ENCODE data around the gene KIAA0408. TPM values are rescaled to one million over a fixed set of nuclear protein-coding genes. Genes with fewer than 3 reads are reported as not detected.

KIAA0408 gene
- total and polyA plus RNA-seq, 7 experiments from 2014 or later: 0.14 to 11.3 (median 1.6) TPM; not detected in 1

GRCh38 chr6:127447780-127448179 is 11.4 kb downstream of the KIAA0408 start:
- H3K36me3 Mint-ChIP-seq: peaks cover 0 to 20% (median 11%) of the 10 kb centered on the region in 5 donors
- Histone ChIP-seq H3K4me3 (ENCODE audit: low read length) (no peak overlapping the region), H3K36me3 (ENCODE audit: control insufficient read depth in 2 of 3, insufficient read depth in 3 of 3, low read length in 3 of 3) (no peaks in the 10 kb centered on the region), H3K27ac (ENCODE audit: low read depth, low read length) (no peak overlapping the region), H3K27me3 (ENCODE audit: control insufficient read depth in 2 of 2, insufficient read depth in 2 of 2, low read length in 2 of 2) (no peaks in the 10 kb centered on the region), H3K9me3 (ENCODE audit: control insufficient read depth in 2 of 3, low read length in 3 of 3) (no peaks in the 10 kb centered on the region), H3K4me1 (ENCODE audit: control insufficient read depth in 2 of 2, insufficient read depth in 2 of 2, low read length in 2 of 2) (no peaks in the 10 kb centered on the region)
- intact Hi-C loops (cut with micrococcal nuclease): no loop called here
- ChIA-PET CTCF (no interaction called here), POLR2A (no interaction called here)
- peaks cover 0 to 2% (median 0%) of the 10 kb centered on the region in 7 donors for H3K4me1 Mint-ChIP-seq
- no peak overlapping the region for H3K4me3 Mint-ChIP-seq
- no peaks in the 10 kb centered on the region for H3K9me3 Mint-ChIP-seq
- ATAC-seq (no peak), DNase-seq (no peak)
- H3K27me3 Mint-ChIP-seq: no peaks in the 10 kb centered on the region
- no peak overlapping the region for H3K27ac Mint-ChIP-seq

- no peaks in the 10 kb centered on the region for H3K4me1 ChIP-seq (ENCODE audit: control insufficient read depth in 2 of 2, insufficient read depth in 2 of 2, low read length in 2 of 2)
- H3K9me3 ChIP-seq (ENCODE audit: control insufficient read depth in 2 of 3, low read length in 3 of 3): no peaks in the 10 kb centered on the region
- intact Hi-C loops (cut with micrococcal nuclease): no loop called here
- POLR2A ChIA-PET: no interaction called here
- ATAC-seq (no peak), DNase-seq (no peak)
- H3K36me3 ChIP-seq (ENCODE audit: control insufficient read depth in 2 of 3, insufficient read depth in 3 of 3, low read length in 3 of 3): no peaks in the 10 kb centered on the region
- CTCF ChIA-PET: interaction anchor here (0.6 kb wide), 1 partner anchor 25 kb away, joined by 3 read pairs; no protein-coding TSS in a partner anchor
- H3K27me3 ChIP-seq (ENCODE audit: control insufficient read depth in 2 of 2, insufficient read depth in 2 of 2, low read length in 2 of 2): no peaks in the 10 kb centered on the region
- H3K36me3 Mint-ChIP-seq: peaks cover 0 to 20% (median 11%) of the 10 kb centered on the region in 5 donors
- H3K27me3 Mint-ChIP-seq: peaks cover 0 to under 1% (median 0%) of the 10 kb centered on the region in 5 donors
- H3K27ac Mint-ChIP-seq: no peak overlapping the region
- H3K4me3 Mint-ChIP-seq: no peak overlapping the region
- peaks cover 0 to 2% (median 0%) of the 10 kb centered on the region in 7 donors for H3K4me1 Mint-ChIP-seq
- H3K9me3 Mint-ChIP-seq: no peaks in the 10 kb centered on the region
- H3K4me3 ChIP-seq (ENCODE audit: low read length): no peak overlapping the region
- no peak overlapping the region for H3K27ac ChIP-seq (ENCODE audit: low read depth, low read length)
Measured at GRCh38 chr6:127446356-127446755, 12.8 kb downstream of the KIAA0408 start.

GRCh38 chr6:127441881-127442280 is 17.3 kb downstream of the KIAA0408 start:
- Mint-ChIP-seq H3K27me3 (peaks cover 0 to 16% (median 5%) of the 10 kb centered on the region in 5 donors), H3K9me3 (no peaks in the 10 kb centered on the region), H3K27ac (no peak overlapping the region), H3K4me1 (peaks cover 0 to 2% (median 0%) of the 10 kb centered on the region in 7 donors), H3K36me3 (peaks cover 0 to 5% (median 2%) of the 10 kb centered on the region in 5 donors), H3K4me3 (no peak overlapping the region)
- intact Hi-C loops (cut with micrococcal nuclease): no loop called here
- no peak overlapping the region for H3K4me3 ChIP-seq (ENCODE audit: low read length)
- H3K27me3 ChIP-seq (ENCODE audit: control insufficient read depth in 2 of 2, insufficient read depth in 2 of 2, low read length in 2 of 2): no peaks in the 10 kb centered on the region
- DNase-seq (no peak), ATAC-seq (no peak)
- no peaks in the 10 kb centered on the region for H3K9me3 ChIP-seq (ENCODE audit: control insufficient read depth in 2 of 3, low read length in 3 of 3)
- no peaks in the 10 kb centered on the region for H3K4me1 ChIP-seq (ENCODE audit: control insufficient read depth in 2 of 2, insufficient read depth in 2 of 2, low read length in 2 of 2)
- no peak overlapping the region for H3K27ac ChIP-seq (ENCODE audit: low read depth, low read length)
- CTCF ChIA-PET: no interaction called here
- H3K36me3 ChIP-seq (ENCODE audit: control insufficient read depth in 2 of 3, insufficient read depth in 3 of 3, low read length in 3 of 3): no peaks in the 10 kb centered on the region
- POLR2A ChIA-PET: interaction anchor here (0.7 kb wide), 1 partner anchor 1829 kb away, joined by 3 read pairs; no protein-coding TSS in a partner anchor

- POLR2A ChIA-PET: no interaction called here
- Mint-ChIP-seq H3K4me1 (no peaks in the 10 kb centered on the region), H3K27ac (no peak overlapping the region), H3K36me3 (peaks cover 0 to 5% (median 0%) of the 10 kb centered on the region in 5 donors), H3K9me3 (no peaks in the 10 kb centered on the region), H3K27me3 (peaks cover 0 to 21% (median 5%) of the 10 kb centered on the region in 5 donors), H3K4me3 (no peak overlapping the region)
- intact Hi-C loops (cut with micrococcal nuclease): no loop called here
- H3K27me3 ChIP-seq (ENCODE audit: control insufficient read depth in 2 of 2, insufficient read depth in 2 of 2, low read length in 2 of 2): no peaks in the 10 kb centered on the region
- no peak overlapping the region for H3K4me3 ChIP-seq (ENCODE audit: low read length)
- no peaks in the 10 kb centered on the region for H3K9me3 ChIP-seq (ENCODE audit: control insufficient read depth in 2 of 3, low read length in 3 of 3)
- H3K27ac ChIP-seq (ENCODE audit: low read depth, low read length): no peak overlapping the region
- no peaks in the 10 kb centered on the region for H3K36me3 ChIP-seq (ENCODE audit: control insufficient read depth in 2 of 3, insufficient read depth in 3 of 3, low read length in 3 of 3)
- no peak for DNase-seq
- H3K4me1 ChIP-seq (ENCODE audit: control insufficient read depth in 2 of 2, insufficient read depth in 2 of 2, low read length in 2 of 2): no peaks in the 10 kb centered on the region
- CTCF ChIA-PET: no interaction called here
- no peak for ATAC-seq
Measured at GRCh38 chr6:127439718-127440117, 19.5 kb downstream of the KIAA0408 start.

- H3K36me3 Mint-ChIP-seq: no peaks in the 10 kb centered on the region
- ChIA-PET CTCF (no interaction called here), POLR2A (no interaction called here)
- ATAC-seq: no peak
- H3K9me3 Mint-ChIP-seq: no peaks in the 10 kb centered on the region
- Histone ChIP-seq H3K9me3 (ENCODE audit: control insufficient read depth in 2 of 3, low read length in 3 of 3) (no peaks in the 10 kb centered on the region), H3K27ac (ENCODE audit: low read depth, low read length) (no peak overlapping the region), H3K27me3 (ENCODE audit: control insufficient read depth in 2 of 2, insufficient read depth in 2 of 2, low read length in 2 of 2) (no peaks in the 10 kb centered on the region), H3K36me3 (ENCODE audit: control insufficient read depth in 2 of 3, insufficient read depth in 3 of 3, low read length in 3 of 3) (no peaks in the 10 kb centered on the region), H3K4me3 (ENCODE audit: low read length) (no peak overlapping the region), H3K4me1 (ENCODE audit: control insufficient read depth in 2 of 2, insufficient read depth in 2 of 2, low read length in 2 of 2) (no peaks in the 10 kb centered on the region)
- intact Hi-C loops (cut with micrococcal nuclease): no loop called here
- peaks cover 0 to 21% (median 5%) of the 10 kb centered on the region in 5 donors for H3K27me3 Mint-ChIP-seq
- no peak overlapping the region for H3K27ac Mint-ChIP-seq
- DNase-seq: no peak
- H3K4me3 Mint-ChIP-seq: no peak overlapping the region
- H3K4me1 Mint-ChIP-seq: no peaks in the 10 kb centered on the region
Measured at GRCh38 chr6:127436578-127437110, 22.5 kb downstream of the KIAA0408 start.

- H3K4me1 ChIP-seq (ENCODE audit: control insufficient read depth in 2 of 2, insufficient read depth in 2 of 2, low read length in 2 of 2): no peaks in the 10 kb centered on the region
- no peaks in the 10 kb centered on the region for H3K9me3 ChIP-seq (ENCODE audit: control insufficient read depth in 2 of 3, low read length in 3 of 3)
- Mint-ChIP-seq H3K27me3 (peaks cover 0 to 17% (median 5%) of the 10 kb centered on the region in 5 donors), H3K4me1 (no peaks in the 10 kb centered on the region), H3K36me3 (no peaks in the 10 kb centered on the region), H3K9me3 (peaks cover 0 to 4% (median 0%) of the 10 kb centered on the region in 11 donors), H3K4me3 (no peak overlapping the region), H3K27ac (no peak overlapping the region)
- ATAC-seq: no peak
- no peaks in the 10 kb centered on the region for H3K27me3 ChIP-seq (ENCODE audit: control insufficient read depth in 2 of 2, insufficient read depth in 2 of 2, low read length in 2 of 2)
- H3K27ac ChIP-seq (ENCODE audit: low read depth, low read length): no peak overlapping the region
- POLR2A ChIA-PET: no interaction called here
- CTCF ChIA-PET: no interaction called here
- no peak for DNase-seq
- H3K36me3 ChIP-seq (ENCODE audit: control insufficient read depth in 2 of 3, insufficient read depth in 3 of 3, low read length in 3 of 3): no peaks in the 10 kb centered on the region
- intact Hi-C loops (cut with micrococcal nuclease): no loop called here
- no peak overlapping the region for H3K4me3 ChIP-seq (ENCODE audit: low read length)
Measured at GRCh38 chr6:127435626-127436220, 23.5 kb downstream of the KIAA0408 start.

GRCh38 chr6:127434651-127435050 is 24.5 kb downstream of the KIAA0408 start:
- Histone ChIP-seq H3K4me3 (ENCODE audit: low read length) (no peak overlapping the region), H3K27ac (ENCODE audit: low read depth, low read length) (no peak overlapping the region), H3K36me3 (ENCODE audit: control insufficient read depth in 2 of 3, insufficient read depth in 3 of 3, low read length in 3 of 3) (no peaks in the 10 kb centered on the region), H3K27me3 (ENCODE audit: control insufficient read depth in 2 of 2, insufficient read depth in 2 of 2, low read length in 2 of 2) (no peaks in the 10 kb centered on the region), H3K9me3 (ENCODE audit: control insufficient read depth in 2 of 3, low read length in 3 of 3) (no peaks in the 10 kb centered on the region), H3K4me1 (ENCODE audit: control insufficient read depth in 2 of 2, insufficient read depth in 2 of 2, low read length in 2 of 2) (no peaks in the 10 kb centered on the region)
- ATAC-seq: no peak
- no peak for DNase-seq
- Mint-ChIP-seq H3K27me3 (peaks cover 0 to 14% (median 3%) of the 10 kb centered on the region in 5 donors), H3K27ac (no peak overlapping the region), H3K4me3 (no peak overlapping the region), H3K36me3 (no peaks in the 10 kb centered on the region), H3K9me3 (peaks cover 0 to 4% (median 0%) of the 10 kb centered on the region in 11 donors), H3K4me1 (no peaks in the 10 kb centered on the region)
- ChIA-PET CTCF (no interaction called here), POLR2A (no interaction called here)
- intact Hi-C loops (cut with micrococcal nuclease): no loop called here
